HG03159 (cell line): ENCODE results near the gene KISS1.
"Not testable (repeated sequence)": the region's sequence is repeated elsewhere in the genome, so short reads cannot be mapped to it uniquely, and the experiment has no call there.

Experiments
- ATAC-seq: cut with Tn5 transposase; IDR thresholded peaks from one replicate; pipeline ENCODE4 v1.9.1; 2021; ENCODE audit warnings: mild to moderate bottlenecking, moderate library complexity; ENCODE audit not compliant: unreplicated experiment

Gene KISS1

GRCh38 chr1:204196068-204196795, at the start of gene KISS1:
Gene KISS1, minus strand, starts transcription at chr1:204196491. Its CDS starts 3,615 bp downstream, at chr1:204192876.
- no peak for ATAC-seq

GRCh38 chr1:204242920-204243319, 46.6 kb upstream of the KISS1 start:
- ATAC-seq, result no peak

- ATAC-seq, result no peak
Observed at GRCh38 chr1:204241914-204242313, 45.6 kb upstream of the KISS1 start.

- no peak for ATAC-seq
Observed at GRCh38 chr1:204241050-204241449, 44.8 kb upstream of the KISS1 start.

- ATAC-seq, result no peak
Observed at GRCh38 chr1:204240233-204240632, 43.9 kb upstream of the KISS1 start.

- not testable (repeated sequence) for ATAC-seq
Observed at GRCh38 chr1:204239401-204239800, 43.1 kb upstream of the KISS1 start.

- ATAC-seq, result not testable (repeated sequence)
Observed at GRCh38 chr1:204238520-204238919, 42.2 kb upstream of the KISS1 start.

- not testable (repeated sequence) for ATAC-seq
Observed at GRCh38 chr1:204237515-204237914, 41.2 kb upstream of the KISS1 start.

GRCh38 chr1:204232526-204232925, 36.2 kb upstream of the KISS1 start:
- ATAC-seq, result no peak

GRCh38 chr1:204230211-204230610, 33.9 kb upstream of the KISS1 start:
- ATAC-seq, result no peak

GRCh38 chr1:204228896-204229295, 32.6 kb upstream of the KISS1 start:
- ATAC-seq, result no peak

- ATAC-seq, result no peak
Observed at GRCh38 chr1:204227996-204228785, 31.9 kb upstream of the KISS1 start.

GRCh38 chr1:204227351-204227750, 31.1 kb upstream of the KISS1 start:
- no peak for ATAC-seq

GRCh38 chr1:204225841-204226735, 29.8 kb upstream of the KISS1 start:
- no peak for ATAC-seq

GRCh38 chr1:204224655-204225054, 28.4 kb upstream of the KISS1 start:
- ATAC-seq, result no peak

- ATAC-seq, result no peak
Observed at GRCh38 chr1:204223129-204223860, 27.0 kb upstream of the KISS1 start.

- ATAC-seq, result no peak
Observed at GRCh38 chr1:204222764-204223055, 26.4 kb upstream of the KISS1 start.

- ATAC-seq, result no peak
Observed at GRCh38 chr1:204222006-204222763, 25.9 kb upstream of the KISS1 start.

GRCh38 chr1:204221271-204221670, 25.0 kb upstream of the KISS1 start:
- ATAC-seq, result no peak
